B cell (primary cell): ENCODE measurements around the gene MET. TPM values are rescaled to one million over a fixed set of nuclear protein-coding genes. Genes with fewer than 3 reads are reported as not detected.

Source experiments
- ATAC-seq: fragments of 200-7000 bp; cut with Tn5 transposase; one replicate; pipeline ENCODE4 v1.10.0; 2021; ENCODE audit warnings: low read depth, mild to moderate bottlenecking, moderate number of reproducible peaks, moderate library complexity
- CTCF ChIA-PET: fragments of 350-600 bp; sonication (Branson Sonifier 250); formaldehyde crosslinking; loops from one replicate; lab custom pipeline; 2021; ENCODE audit warnings: antibody characterized with exemption, inconsistent platforms; lab: Charles Lee
- POLR2A ChIA-PET: fragments of 350-600 bp; sonication (Branson Sonifier 250); formaldehyde crosslinking; loops from one replicate; lab custom pipeline; 2021; ENCODE audit warnings: antibody characterized with exemption; lab: Charles Lee
- DNase-seq: peaks from one replicate; pipeline ENCODE4 v3.0.0; 2013
- H2AFZ ChIP-seq: 2 replicates; pipeline ENCODE4 v1.6.1; 2012; ENCODE audit warnings: mild to moderate bottlenecking, low read depth, low read length; ENCODE audit not compliant: insufficient read depth, poor library complexity, severe bottlenecking
- H3K27ac ChIP-seq, 2 donors: 1 replicate in 1 of 2; 2 replicates in 1 of 2; pipeline ENCODE4 v1.5.1; 2012 to 2013; ENCODE audit warnings: low read length in 2 of 2, mild to moderate bottlenecking in 2 of 2, moderate library complexity in 1 of 2
- H3K27me3 ChIP-seq, 4 experiments: fragments of 200-600 bp in 1 of 4; sonication (generic) in 1 of 4; replicated peaks in 1 of 4; 1 replicate in 2 of 4; 2 replicates in 2 of 4; pipeline versions ENCODE4 v1.6.1 to v1.7.0; 2013 to 2016; ENCODE audit warnings: low read length in 3 of 4, mild to moderate bottlenecking in 2 of 4, mixed read lengths in 1 of 4, moderate library complexity in 1 of 4; ENCODE audit not compliant: insufficient read depth in 4 of 4, control insufficient read depth in 3 of 4; ENCODE audit errors: control extremely low read depth in 1 of 4
- H3K36me3 ChIP-seq, 2 experiments: replicated peaks in 1 of 2; 1 replicate in 1 of 2; 2 replicates in 1 of 2; pipeline versions ENCODE4 v1.6.1 to v1.7.1; 2013; ENCODE audit warnings: low read length in 1 of 2; ENCODE audit not compliant: insufficient read depth in 2 of 2, control insufficient read depth in 1 of 2; ENCODE audit errors: control extremely low read depth in 1 of 2, extremely low read depth in 1 of 2
- H3K4me1 ChIP-seq, 2 donors: fragments of 200-600 bp in 1 of 2; sonication (generic) in 1 of 2; 1 replicate in 1 of 2; 2 replicates in 1 of 2; pipeline versions ENCODE4 v1.5.1 to v1.6.1; 2013 to 2017; ENCODE audit warnings: low read length in 2 of 2; ENCODE audit not compliant: control insufficient read depth in 2 of 2, insufficient read depth in 2 of 2
- H3K4me2 ChIP-seq: replicated peaks from 2 replicates; pipeline ENCODE3; 2012; ENCODE audit warnings: mild to moderate bottlenecking, low read depth, low read length; ENCODE audit not compliant: poor library complexity, severe bottlenecking
- H3K4me3 ChIP-seq, 5 experiments: fragments of 200-600 bp in 1 of 5; sonication (generic) in 1 of 5; 1 replicate in 3 of 5; 2 replicates in 2 of 5; pipeline versions ENCODE4 v1.5.1 to v1.7.0; 2011 to 2016; ENCODE audit warnings: low read length in 4 of 5, mild to moderate bottlenecking in 4 of 5, low read depth in 2 of 5, control low read depth in 1 of 5, moderate library complexity in 1 of 5; ENCODE audit not compliant: insufficient read depth in 1 of 5; ENCODE audit errors: control extremely low read depth in 1 of 5, extremely low read depth in 1 of 5
- H3K79me2 ChIP-seq: fragments of 200-600 bp; sonication (generic); one replicate; pipeline ENCODE4 v1.6.0; 2016; ENCODE audit warnings: low read length; ENCODE audit not compliant: control insufficient read depth, insufficient read depth
- H3K9ac ChIP-seq: fragments of 200-600 bp; sonication (generic); 2 replicates; pipeline ENCODE4 v1.6.1; 2017; ENCODE audit warnings: mild to moderate bottlenecking, low read length, moderate library complexity
- H3K9me3 ChIP-seq, 3 donors: one replicate each; pipeline versions ENCODE4 v1.6.1 to v1.7.1; 2013; ENCODE audit warnings: low read length in 2 of 3; ENCODE audit not compliant: control insufficient read depth in 2 of 3, insufficient read depth in 1 of 3; ENCODE audit errors: control extremely low read depth in 1 of 3
- H4K20me1 ChIP-seq: 2 replicates; pipeline ENCODE4 v1.6.0; 2012; ENCODE audit warnings: mild to moderate bottlenecking, low read length; ENCODE audit not compliant: insufficient read depth, control insufficient read depth, poor library complexity, severe bottlenecking
- H3K27ac Mint-ChIP-seq: one replicate; pipeline ENCODE4 v1.8.0; 2021; ENCODE audit warnings: mixed read lengths
- H3K27me3 Mint-ChIP-seq: one replicate; pipeline ENCODE4 v1.8.0; 2021; ENCODE audit warnings: mixed read lengths
- H3K4me1 Mint-ChIP-seq: one replicate; pipeline ENCODE4 v1.8.0; 2021; ENCODE audit warnings: mixed read lengths
- H3K4me3 Mint-ChIP-seq: one replicate; pipeline ENCODE4 v1.8.0; 2021; ENCODE audit warnings: mixed read lengths
- H3K9me3 Mint-ChIP-seq: one replicate; pipeline ENCODE4 v1.8.0; 2022; ENCODE audit warnings: mixed read lengths; ENCODE audit not compliant: insufficient read depth
- EZH2 ChIP-seq: IDR thresholded peaks from 2 replicates; pipeline ENCODE4 v1.6.1; 2012; ENCODE audit warnings: borderline replicate concordance, low read depth, mild to moderate bottlenecking, moderate library complexity, low read length; ENCODE audit not compliant: insufficient read depth, poor library complexity, severe bottlenecking
- WGBS: methylation state at CpG from one replicate; pipeline ENCODE4 v1.1.5; 2013; ENCODE audit warnings: missing lambda C conversion rate; ENCODE audit not compliant: insufficient coverage; 5-methylcytosine and 5-hydroxymethylcytosine counted together
- intact Hi-C: fragments of 100-400 bp; cut with micrococcal nuclease; formaldehyde crosslinking; loops from one replicate; pipeline ENCODE4 v1.10.0; 2022
- polyA plus RNA-seq: library from polyadenylated mRNA; depleted of rRNA; stranded (reverse); fragments of >200 nt; gene quantifications from 2 replicates; pipeline ENCODE4 v1.2.3, GENCODE V29; 2012
- total RNA-seq, 2 donors: library from RNA; stranded (reverse); fragments of 120-200 nt in 1 of 2; gene quantifications; 1 replicate in 1 of 2; 2 replicates in 1 of 2; pipeline versions ENCODE4 v1.2.3 to v1.2.4, GENCODE V29; 2013 to 2022
- TF ChIP-seq, protein P1 (sequence below): fragments of 200-600 bp; IDR thresholded peaks from one replicate; pipeline ENCODE4 v1.8.0; 2022; ENCODE audit warnings: antibody characterized with exemption, mild to moderate bottlenecking

The MET gene
- total and polyA plus RNA-seq, 2 donors (not counting 1 experiment from before 2014, with no cell fraction given): 0.03 to 0.59 TPM

GRCh38 chr7:116672596-116673456, 830 bp downstream of the MET start:
- intact Hi-C loops: loop anchor here (5.0 to 10.0 kb wide), 3 partner anchors 81 to 508 kb away; no protein-coding TSS in a partner anchor
- ChIA-PET POLR2A (no interaction called here), CTCF (interaction anchor here (1.0 to 3.8 kb wide), 7 partner anchors 8 to 142 kb away, joined by 3 to 17 read pairs (median 5); no protein-coding TSS in a partner anchor)
- no peak overlapping the region for H2AFZ ChIP-seq
- TF ChIP-seq, protein P1, sequence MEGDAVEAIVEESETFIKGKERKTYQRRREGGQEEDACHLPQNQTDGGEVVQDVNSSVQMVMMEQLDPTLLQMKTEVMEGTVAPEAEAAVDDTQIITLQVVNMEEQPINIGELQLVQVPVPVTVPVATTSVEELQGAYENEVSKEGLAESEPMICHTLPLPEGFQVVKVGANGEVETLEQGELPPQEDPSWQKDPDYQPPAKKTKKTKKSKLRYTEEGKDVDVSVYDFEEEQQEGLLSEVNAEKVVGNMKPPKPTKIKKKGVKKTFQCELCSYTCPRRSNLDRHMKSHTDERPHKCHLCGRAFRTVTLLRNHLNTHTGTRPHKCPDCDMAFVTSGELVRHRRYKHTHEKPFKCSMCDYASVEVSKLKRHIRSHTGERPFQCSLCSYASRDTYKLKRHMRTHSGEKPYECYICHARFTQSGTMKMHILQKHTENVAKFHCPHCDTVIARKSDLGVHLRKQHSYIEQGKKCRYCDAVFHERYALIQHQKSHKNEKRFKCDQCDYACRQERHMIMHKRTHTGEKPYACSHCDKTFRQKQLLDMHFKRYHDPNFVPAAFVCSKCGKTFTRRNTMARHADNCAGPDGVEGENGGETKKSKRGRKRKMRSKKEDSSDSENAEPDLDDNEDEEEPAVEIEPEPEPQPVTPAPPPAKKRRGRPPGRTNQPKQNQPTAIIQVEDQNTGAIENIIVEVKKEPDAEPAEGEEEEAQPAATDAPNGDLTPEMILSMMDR: no peak
- no peak for TF ChIP-seq EZH2
- no peak overlapping the region for H3K27ac Mint-ChIP-seq
- H3K4me2 ChIP-seq: peak overlapping the region; percentile 85
- H3K4me1 Mint-ChIP-seq: peaks cover 18% of the 10 kb centered on the region
- H3K4me3 ChIP-seq: peak overlapping the region in 2 of 5 experiments; percentile 17 to 54
- peaks cover 1 to 5% (median 3%) of the 10 kb centered on the region in 3 donors for H3K9me3 ChIP-seq
- peak overlapping the region; percentile 57 for H3K9ac ChIP-seq
- DNase-seq (no peak), ATAC-seq (no peak)
- H3K9me3 Mint-ChIP-seq: no peaks in the 10 kb centered on the region
- peaks cover 14 to 15% of the 10 kb centered on the region in 2 donors for H3K4me1 ChIP-seq
- H3K27ac ChIP-seq: no peak overlapping the region
- H3K4me3 Mint-ChIP-seq: peak overlapping the region; percentile 70
- 33% methylated on average over 12 of the region's 23 CpGs for WGBS
- H3K27me3 Mint-ChIP-seq: peaks cover 69% of the 10 kb centered on the region
- peaks cover 0 to 56% (median 52%) of the 10 kb centered on the region in 4 experiments for H3K27me3 ChIP-seq
- no peaks in the 10 kb centered on the region for H3K79me2 ChIP-seq
- no peaks in the 10 kb centered on the region for H3K36me3 ChIP-seq
- H4K20me1 ChIP-seq: no peaks in the 10 kb centered on the region

- Histone ChIP-seq H2AFZ (no peak overlapping the region), H3K4me1 (peaks cover 14 to 15% of the 10 kb centered on the region in 2 donors), H3K36me3 (no peaks in the 10 kb centered on the region), H3K4me2 (no peak overlapping the region), H3K79me2 (no peaks in the 10 kb centered on the region), H3K27ac (no peak overlapping the region), H3K9me3 (peaks cover 1 to 5% (median 3%) of the 10 kb centered on the region in 3 donors), H3K9ac (no peak overlapping the region), H4K20me1 (no peaks in the 10 kb centered on the region), H3K4me3 (no peak overlapping the region), H3K27me3 (peaks cover 0 to 56% (median 53%) of the 10 kb centered on the region in 4 experiments)
- H3K4me3 Mint-ChIP-seq: no peak overlapping the region
- ChIA-PET CTCF (interaction anchor here (1.0 to 3.8 kb wide), 5 partner anchors 8 to 141 kb away, joined by 3 to 17 read pairs (median 3); no protein-coding TSS in a partner anchor), POLR2A (no interaction called here)
- WGBS: no CpG with 5 or more reads among the region's 3 CpGs
- peaks cover 18% of the 10 kb centered on the region for H3K4me1 Mint-ChIP-seq
- H3K27ac Mint-ChIP-seq: no peak overlapping the region
- TF ChIP-seq, protein P1: no peak
- no peak for TF ChIP-seq EZH2
- DNase-seq: no peak
- ATAC-seq: no peak
- intact Hi-C loops: loop anchor here (5.0 to 10.0 kb wide), 3 partner anchors 81 to 509 kb away; no protein-coding TSS in a partner anchor
- H3K27me3 Mint-ChIP-seq: peaks cover 66% of the 10 kb centered on the region
- no peaks in the 10 kb centered on the region for H3K9me3 Mint-ChIP-seq
Measured at GRCh38 chr7:116673457-116673865, 1.5 kb downstream of the MET start.
